HUES48 (cell line): ENCODE results near the gene TMEM33.
"Not testable (repeated sequence)": the region's sequence is repeated elsewhere in the genome, so short reads cannot be mapped to it uniquely, and the experiment has no call there.

Experiments
- H3K27ac ChIP-seq: one replicate; pipeline ENCODE4 v1.7.0; 2013; ENCODE audit warnings: low read depth, low read length, inconsistent platforms
- H3K27me3 ChIP-seq: 2 replicates; pipeline ENCODE4 v1.6.1; 2013; ENCODE audit warnings: mild to moderate bottlenecking, low read length; ENCODE audit not compliant: control insufficient read depth, insufficient read depth
- H3K36me3 ChIP-seq: 2 replicates; pipeline ENCODE4 v1.6.1; 2013; ENCODE audit warnings: low read length; ENCODE audit not compliant: control insufficient read depth, insufficient read depth
- H3K4me1 ChIP-seq: 2 replicates; pipeline ENCODE4 v1.6.1; 2013; ENCODE audit warnings: mild to moderate bottlenecking, low read length; ENCODE audit not compliant: control insufficient read depth, insufficient read depth
- H3K4me3 ChIP-seq: 2 replicates; pipeline ENCODE4 v1.5.1; 2013; ENCODE audit warnings: mild to moderate bottlenecking, low read depth, low read length
- H3K9ac ChIP-seq: 2 replicates; pipeline ENCODE4 v1.6.1; 2013; ENCODE audit warnings: mild to moderate bottlenecking, low read depth, low read length, moderate library complexity
- H3K9me3 ChIP-seq: 2 replicates; pipeline ENCODE4 v1.6.1; 2013; ENCODE audit warnings: low read length; ENCODE audit not compliant: control insufficient read depth, insufficient read depth

TMEM33 gene

DNA sequence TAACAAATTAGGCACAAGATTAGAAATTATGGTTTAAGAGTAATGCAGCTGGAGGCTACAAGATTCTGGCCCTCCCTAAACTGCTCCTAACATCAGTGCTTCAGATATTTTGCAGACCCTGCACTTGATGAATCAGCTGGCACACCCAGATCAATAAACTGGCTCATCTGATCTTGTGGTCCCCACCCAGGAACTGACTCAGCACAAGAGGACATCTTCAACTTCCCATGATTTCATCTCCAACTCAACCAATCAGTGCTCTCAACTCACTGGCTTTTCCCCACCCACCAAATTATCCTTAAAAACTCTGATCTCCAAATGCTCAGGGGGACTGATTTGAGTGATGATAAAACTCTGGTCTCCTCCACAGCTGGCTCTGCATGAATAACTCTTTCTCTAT lies 21.7 kb upstream of the TMEM33 start:
- H3K9me3 ChIP-seq, result no peaks in the 10 kb centered on the region
- no peaks in the 10 kb centered on the region for H3K36me3 ChIP-seq
- H3K4me1 ChIP-seq, result no peaks in the 10 kb centered on the region
- no peaks in the 10 kb centered on the region for H3K27me3 ChIP-seq
- no peak overlapping the region for H3K4me3 ChIP-seq
- H3K27ac ChIP-seq, result no peak overlapping the region
- H3K9ac ChIP-seq, result no peak overlapping the region

DNA sequence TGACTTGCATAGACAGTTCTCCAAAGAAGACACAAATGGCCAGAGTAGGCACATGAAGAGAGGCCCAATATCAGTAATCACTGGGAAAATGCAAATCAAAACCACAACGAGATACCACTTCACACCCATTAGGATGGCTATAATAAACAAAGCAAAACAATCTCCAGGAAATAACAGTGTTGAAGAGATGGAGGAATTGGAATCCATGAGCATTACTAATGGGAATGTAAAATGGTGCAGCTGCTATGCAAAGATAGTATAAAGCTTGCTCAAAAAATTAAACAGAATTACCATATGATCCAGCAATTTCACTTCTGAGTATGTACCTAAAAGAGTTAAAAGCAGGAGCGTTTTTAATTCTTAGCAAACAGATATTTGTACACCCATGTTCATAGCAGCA lies 17.0 kb upstream of the TMEM33 start:
- Histone ChIP-seq H3K27ac (no peak overlapping the region), H3K4me3 (no peak overlapping the region)

DNA sequence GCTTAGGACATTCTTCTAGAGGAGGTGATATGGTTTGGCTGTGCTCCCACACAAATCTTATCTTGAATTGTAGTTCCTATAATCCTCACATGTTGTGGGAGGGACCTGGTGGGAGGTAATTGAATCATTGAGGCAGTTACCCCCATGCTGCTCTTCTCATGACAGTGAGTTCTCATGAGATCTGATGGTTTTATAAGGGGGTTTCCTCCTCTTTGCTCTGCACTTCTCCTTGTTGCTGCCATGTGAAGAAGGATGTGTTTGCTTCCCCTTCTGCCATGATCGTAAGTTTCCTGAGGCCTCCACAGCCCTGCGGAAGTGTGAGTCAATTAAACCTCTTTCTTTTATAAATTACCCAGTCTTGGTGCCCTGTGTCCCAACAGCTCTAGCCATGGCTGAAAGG lies 14.8 kb upstream of the TMEM33 start:
- not testable (repeated sequence) for H3K4me3 ChIP-seq, H3K36me3 ChIP-seq, H3K4me1 ChIP-seq, H3K9ac ChIP-seq, H3K27ac ChIP-seq, H3K27me3 ChIP-seq
- H3K9me3 ChIP-seq, result peaks cover 21% of the 10 kb centered on the region

More for the DNA sequence above, 17.0 kb upstream of the TMEM33 start:
- Histone ChIP-seq H3K4me1 (no peaks in the 10 kb centered on the region), H3K9me3 (peaks cover 21% of the 10 kb centered on the region), H3K9ac (no peak overlapping the region), H3K36me3 (no peaks in the 10 kb centered on the region), H3K27me3 (peaks cover 7% of the 10 kb centered on the region; the same call in 1 of the 2 replicates)

- Histone ChIP-seq H3K27me3 (peaks cover 9% of the 10 kb centered on the region; the same call in 1 of the 2 replicates), H3K4me1 (no peaks in the 10 kb centered on the region), H3K27ac (no peak overlapping the region), H3K36me3 (no peaks in the 10 kb centered on the region), H3K9me3 (peaks cover 21% of the 10 kb centered on the region), H3K4me3 (no peak overlapping the region), H3K9ac (no peak overlapping the region)
Observed at GRCh38 chr4:41921476-41921875, 13.8 kb upstream of the TMEM33 start.

DNA sequence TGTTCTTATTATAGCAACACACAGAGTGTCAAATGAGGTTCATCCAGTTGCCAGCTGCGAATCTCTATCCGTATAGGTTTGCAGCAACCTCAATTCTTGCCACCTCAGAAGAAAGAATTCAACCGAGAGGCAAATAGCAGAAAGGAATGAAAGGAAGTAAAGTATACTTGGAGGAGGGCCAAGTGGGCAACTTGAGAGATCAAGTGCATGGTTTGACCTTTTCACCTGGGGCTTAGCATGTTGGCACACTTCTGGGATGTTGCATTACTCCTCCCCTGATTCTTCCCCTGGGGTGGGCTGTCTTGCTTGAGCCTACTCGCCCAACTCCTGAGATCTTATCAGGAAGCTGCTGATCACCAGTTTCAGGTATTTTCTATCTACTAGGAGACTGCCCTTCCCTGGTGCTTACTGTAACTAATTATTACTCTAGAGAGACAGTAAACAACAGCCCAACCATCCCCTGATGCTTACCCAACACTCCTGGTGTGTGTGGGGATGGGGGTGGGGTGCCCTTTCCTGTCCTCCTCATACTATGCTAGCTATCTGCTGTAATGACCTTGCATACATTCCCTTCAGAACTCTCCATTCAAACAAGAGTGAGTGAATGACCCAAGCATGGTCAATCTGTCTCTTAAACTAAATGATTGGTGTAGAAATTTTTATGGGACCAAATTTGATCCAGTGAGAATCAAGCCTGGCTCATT lies 7.3 kb upstream of the TMEM33 start:
- H3K9me3 ChIP-seq, result no peaks in the 10 kb centered on the region
- H3K36me3 ChIP-seq, result no peaks in the 10 kb centered on the region
- H3K27me3 ChIP-seq, result peaks cover 4% of the 10 kb centered on the region; the same call in 1 of the 2 replicates
- no peak overlapping the region for H3K27ac ChIP-seq
- no peak overlapping the region for H3K9ac ChIP-seq
- H3K4me1 ChIP-seq, result no peaks in the 10 kb centered on the region
- H3K4me3 ChIP-seq, result no peak overlapping the region

- no peak overlapping the region for H3K4me3 ChIP-seq
- H3K9ac ChIP-seq, result no peak overlapping the region
- no peak overlapping the region for H3K27ac ChIP-seq
- no peaks in the 10 kb centered on the region for H3K27me3 ChIP-seq
- H3K4me1 ChIP-seq, result peaks cover 5% of the 10 kb centered on the region
- no peaks in the 10 kb centered on the region for H3K36me3 ChIP-seq
- no peaks in the 10 kb centered on the region for H3K9me3 ChIP-seq
Observed at GRCh38 chr4:41930139-41930831, 4.9 kb upstream of the TMEM33 start.

DNA sequence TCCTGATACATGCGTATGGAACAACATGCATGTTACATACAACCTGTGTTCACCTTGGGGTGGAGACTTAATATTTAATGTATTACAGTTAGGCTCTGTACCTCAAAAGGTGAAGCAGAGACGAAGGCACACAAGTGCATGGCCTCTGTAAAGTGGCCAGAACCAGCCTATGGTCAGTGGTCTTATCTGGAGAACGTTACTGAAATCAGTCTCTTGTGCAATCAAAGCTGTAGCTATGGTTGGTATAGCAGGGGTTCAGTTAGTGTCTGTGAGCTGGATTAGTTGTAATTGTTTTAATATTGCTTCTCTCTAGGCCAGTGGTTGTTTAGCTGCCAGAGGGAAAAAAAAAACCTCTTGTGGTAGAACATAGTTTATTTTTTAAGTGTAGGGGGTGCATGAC lies 2.2 kb upstream of the TMEM33 start:
- no peaks in the 10 kb centered on the region for H3K9me3 ChIP-seq
- no peak overlapping the region for H3K4me3 ChIP-seq
- H3K9ac ChIP-seq, result no peak overlapping the region
- no peak overlapping the region for H3K27ac ChIP-seq
- H3K27me3 ChIP-seq, result no peaks in the 10 kb centered on the region
- peaks cover 5% of the 10 kb centered on the region for H3K4me1 ChIP-seq
- H3K36me3 ChIP-seq, result peaks cover 16% of the 10 kb centered on the region

DNA sequence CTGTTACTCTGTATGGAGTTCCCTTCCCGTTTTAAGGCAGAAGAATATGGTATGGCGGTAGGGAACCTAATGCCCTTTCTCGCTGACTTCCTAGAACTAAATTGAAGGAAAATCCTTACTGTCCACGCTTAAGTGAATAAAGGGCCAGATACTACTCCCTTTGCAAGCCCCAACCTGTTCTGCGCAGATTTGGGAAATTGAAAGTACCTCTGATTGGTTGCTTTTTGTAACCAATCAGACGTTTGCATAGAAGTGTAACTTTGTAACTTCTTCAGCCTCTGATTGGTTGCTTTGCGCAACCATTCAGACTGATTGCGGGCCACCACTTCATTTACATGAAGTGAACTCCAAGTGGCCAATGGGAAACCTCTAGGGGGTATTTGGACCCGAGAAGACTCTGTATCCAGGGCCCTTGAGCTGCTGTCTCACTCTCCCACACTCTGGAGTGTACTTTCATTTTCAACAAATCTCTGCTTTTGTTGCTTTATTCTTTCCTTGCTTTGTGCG lies 1.2 kb upstream of the TMEM33 start:
- Histone ChIP-seq H3K4me3 (peak overlapping the region; percentile 95; the same call in 1 of the 2 replicates), H3K9ac (no peak overlapping the region), H3K9me3 (no peaks in the 10 kb centered on the region), H3K27ac (no peak overlapping the region), H3K27me3 (no peaks in the 10 kb centered on the region), H3K4me1 (peaks cover 5% of the 10 kb centered on the region), H3K36me3 (peaks cover 26% of the 10 kb centered on the region)

DNA sequence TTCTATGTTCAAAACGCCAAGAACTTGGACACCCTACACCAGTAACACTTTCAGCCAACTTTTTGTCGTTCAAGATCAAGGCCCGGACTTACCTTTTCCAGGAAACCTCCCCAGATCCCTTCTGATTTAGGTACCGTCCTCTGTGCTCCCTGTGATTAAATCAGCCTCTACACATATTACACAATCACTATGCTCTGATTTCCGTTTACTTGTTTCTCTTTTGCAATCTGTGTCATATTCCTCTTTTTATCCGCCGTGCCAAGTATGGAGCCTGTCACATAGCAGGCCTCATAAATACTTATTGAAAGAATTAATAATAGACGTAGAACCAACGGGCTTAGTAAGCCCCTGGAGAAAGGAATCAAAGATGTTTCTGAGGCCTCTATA lies 722 bp upstream of the TMEM33 start:
- Histone ChIP-seq H3K36me3 (peaks cover 31% of the 10 kb centered on the region), H3K9ac (no peak overlapping the region), H3K9me3 (no peaks in the 10 kb centered on the region), H3K4me1 (peaks cover 5% of the 10 kb centered on the region), H3K4me3 (peak overlapping the region; percentile 95), H3K27ac (no peak overlapping the region), H3K27me3 (no peaks in the 10 kb centered on the region)

GRCh38 chr4:41935652-41936021 lies 408 bp downstream of the TMEM33 start:
- peaks cover 5% of the 10 kb centered on the region for H3K4me1 ChIP-seq
- H3K27ac ChIP-seq, result peak overlapping the region; percentile 97
- H3K9me3 ChIP-seq, result no peaks in the 10 kb centered on the region
- peak overlapping the region; percentile 95 for H3K4me3 ChIP-seq
- peak overlapping the region; percentile 90 for H3K9ac ChIP-seq
- H3K36me3 ChIP-seq, result peaks cover 42% of the 10 kb centered on the region
- H3K27me3 ChIP-seq, result no peaks in the 10 kb centered on the region

DNA sequence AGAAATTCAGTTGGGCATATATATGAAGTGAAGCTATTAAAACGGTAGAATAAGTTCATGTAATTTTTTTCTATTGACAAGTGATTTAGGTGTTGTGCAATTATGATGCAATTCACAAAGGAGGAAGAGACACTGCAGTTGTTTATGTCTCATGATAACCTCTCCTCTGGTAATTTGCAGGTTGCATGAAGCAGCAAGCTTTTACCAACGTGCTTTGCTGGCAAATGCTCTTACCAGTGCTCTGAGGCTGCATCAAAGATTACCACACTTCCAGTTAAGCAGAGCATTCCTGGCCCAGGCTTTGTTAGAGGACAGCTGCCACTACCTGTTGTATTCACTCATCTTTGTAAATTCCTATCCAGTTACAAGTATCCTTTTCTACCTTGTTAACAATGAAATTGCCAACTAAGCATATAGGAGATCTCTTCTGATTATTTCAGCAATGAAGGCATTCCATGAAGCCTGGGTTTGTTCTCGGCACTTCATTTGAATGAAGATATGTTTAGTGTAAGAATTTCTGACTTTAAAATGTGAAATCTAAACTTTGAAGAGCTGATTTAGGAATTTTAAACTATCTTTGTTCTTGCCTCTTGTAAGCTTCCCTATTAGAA lies 3.9 kb downstream of the TMEM33 start:
- H3K4me3 ChIP-seq, result no peak overlapping the region
- peaks cover 5% of the 10 kb centered on the region for H3K4me1 ChIP-seq
- H3K27me3 ChIP-seq, result no peaks in the 10 kb centered on the region
- H3K36me3 ChIP-seq, result peaks cover 72% of the 10 kb centered on the region
- H3K9ac ChIP-seq, result no peak overlapping the region
- H3K9me3 ChIP-seq, result no peaks in the 10 kb centered on the region
- no peak overlapping the region for H3K27ac ChIP-seq
